Tibial nerve (tissue), 4 donors: ENCODE results near the gene GDPD5. TPM values are rescaled to one million over a fixed set of nuclear protein-coding genes. Genes with fewer than 3 reads are reported as not detected.
A peak's percentile ranks its signal among the peaks of the same experiment; 100 is the strongest.

Experiments used
- DNase-seq, 2 donors: peaks; one replicate each; pipeline ENCODE4 v3.0.0-alpha.2; 2019; ENCODE audit warnings: low spot score in 2 of 2
- H3K27ac ChIP-seq, 4 donors: fragments of 200-600 bp; sonication (generic) in 3 of 4; one replicate each; pipeline ENCODE4 v1.5.1; 2017 to 2019; ENCODE audit warnings: mild to moderate bottlenecking in 1 of 4
- H3K27me3 ChIP-seq, 2 donors: fragments of 200-600 bp; sonication (generic) in 1 of 2; one replicate each; pipeline versions ENCODE4 v1.5.1 to v1.6.0; 2017 to 2019
- H3K36me3 ChIP-seq, 3 donors: fragments of 200-600 bp; sonication (generic); one replicate each; pipeline ENCODE4 v1.5.1; 2018 to 2019
- H3K4me1 ChIP-seq, 4 donors: fragments of 200-600 bp; sonication (generic) in 3 of 4; one replicate each; pipeline ENCODE4 v1.5.1; 2017 to 2019
- H3K4me3 ChIP-seq, 4 donors: fragments of 200-600 bp; sonication (generic) in 3 of 4; one replicate each; pipeline ENCODE4 v1.5.1; 2017 to 2019; ENCODE audit warnings: mild to moderate bottlenecking in 1 of 4, moderate library complexity in 1 of 4
- H3K9me3 ChIP-seq, 4 donors: fragments of 200-600 bp; sonication (generic) in 3 of 4; one replicate each; pipeline ENCODE4 v1.5.1; 2017 to 2019
- EP300 ChIP-seq, 2 donors: sonication (generic); formaldehyde crosslinking; IDR thresholded peaks; one replicate each; pipeline ENCODE4 v1.6.1; 2017; ENCODE audit warnings: antibody characterized with exemption in 2 of 2, mild to moderate bottlenecking in 1 of 2
- POLR2A ChIP-seq, 2 donors: fragments of 450-650 bp; IDR thresholded peaks; one replicate each; pipeline ENCODE4 v1.6.1; 2017; ENCODE audit warnings: antibody characterized with exemption in 2 of 2, mild to moderate bottlenecking in 2 of 2, moderate library complexity in 2 of 2
- WGBS, 2 donors: methylation state at CpG; one replicate each; pipeline ENCODE4 v1.1.5; 2018; 5-methylcytosine and 5-hydroxymethylcytosine counted together
- total RNA-seq, 4 donors: library from RNA; depleted of rRNA; stranded (reverse); fragments of >200 nt; gene quantifications; one replicate each; pipeline ENCODE4 v1.1.0, GENCODE V29; 2016
- TF ChIP-seq, protein P1 (sequence below), 5 experiments: fragments of 200-600 bp in 3 of 5; fragments of 450-650 bp in 2 of 5; sonication (generic) in 3 of 5; IDR thresholded peaks; one replicate each; pipeline ENCODE4 v1.5.1; 2016 to 2019; ENCODE audit warnings: antibody characterized with exemption in 5 of 5, mild to moderate bottlenecking in 3 of 5, moderate library complexity in 2 of 5

Gene GDPD5
- total RNA-seq, 4 donors from 2014 or later, result 92.2 to 122 (median 101) TPM

DNA sequence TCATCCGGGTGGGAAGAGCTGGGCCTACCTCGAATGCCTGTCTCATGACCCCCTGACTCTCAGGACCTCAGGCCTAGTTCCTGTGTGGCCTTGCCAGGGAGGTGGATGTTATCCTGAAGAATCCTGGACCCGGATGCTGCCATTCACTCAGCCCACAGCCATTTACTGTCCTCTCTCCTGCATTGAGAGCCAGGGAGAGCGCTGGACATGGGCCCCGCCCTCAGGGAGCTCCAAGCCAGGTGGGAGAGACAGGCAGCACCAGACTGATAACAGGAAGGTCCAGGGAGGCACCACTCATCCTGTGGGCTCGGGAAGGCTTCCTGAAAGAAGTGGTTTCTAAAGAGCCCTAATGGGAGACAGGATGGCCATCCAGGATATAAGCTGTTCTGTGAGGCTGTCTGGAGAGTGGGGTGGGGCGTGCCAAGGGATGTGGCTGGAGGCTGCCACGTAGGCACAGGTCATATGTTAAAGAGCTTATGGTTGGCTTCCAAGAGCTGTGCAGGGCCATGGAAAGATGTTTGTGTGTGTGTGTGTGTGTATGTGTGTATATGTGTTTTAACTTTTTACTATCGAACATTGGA lies 44.9 kb upstream of the GDPD5 start:
- H3K4me1 ChIP-seq, result peaks cover 0 to 47% (median 7%) of the 10 kb centered on the region in 4 donors
- TF ChIP-seq POLR2A (IDR thresholded peaks at IDR 0.05) (no peak), EP300 (IDR thresholded peaks at IDR 0.05) (no peak)
- TF ChIP-seq, protein P1, sequence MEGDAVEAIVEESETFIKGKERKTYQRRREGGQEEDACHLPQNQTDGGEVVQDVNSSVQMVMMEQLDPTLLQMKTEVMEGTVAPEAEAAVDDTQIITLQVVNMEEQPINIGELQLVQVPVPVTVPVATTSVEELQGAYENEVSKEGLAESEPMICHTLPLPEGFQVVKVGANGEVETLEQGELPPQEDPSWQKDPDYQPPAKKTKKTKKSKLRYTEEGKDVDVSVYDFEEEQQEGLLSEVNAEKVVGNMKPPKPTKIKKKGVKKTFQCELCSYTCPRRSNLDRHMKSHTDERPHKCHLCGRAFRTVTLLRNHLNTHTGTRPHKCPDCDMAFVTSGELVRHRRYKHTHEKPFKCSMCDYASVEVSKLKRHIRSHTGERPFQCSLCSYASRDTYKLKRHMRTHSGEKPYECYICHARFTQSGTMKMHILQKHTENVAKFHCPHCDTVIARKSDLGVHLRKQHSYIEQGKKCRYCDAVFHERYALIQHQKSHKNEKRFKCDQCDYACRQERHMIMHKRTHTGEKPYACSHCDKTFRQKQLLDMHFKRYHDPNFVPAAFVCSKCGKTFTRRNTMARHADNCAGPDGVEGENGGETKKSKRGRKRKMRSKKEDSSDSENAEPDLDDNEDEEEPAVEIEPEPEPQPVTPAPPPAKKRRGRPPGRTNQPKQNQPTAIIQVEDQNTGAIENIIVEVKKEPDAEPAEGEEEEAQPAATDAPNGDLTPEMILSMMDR (IDR thresholded peaks at IDR 0.05), result no peak
- no peak for DNase-seq
- WGBS, 2 donors, result 58 to 60% methylated on average over 4 to 9 of the region's 9 CpGs
- H3K27me3 ChIP-seq, result no peaks in the 10 kb centered on the region
- no peaks in the 10 kb centered on the region for H3K9me3 ChIP-seq
- H3K36me3 ChIP-seq, result peaks cover 9 to 83% (median 16%) of the 10 kb centered on the region in 3 donors
- no peak overlapping the region for H3K4me3 ChIP-seq
- peak overlapping the region in 2 of 4 donors; percentile 32 to 40 for H3K27ac ChIP-seq

DNA sequence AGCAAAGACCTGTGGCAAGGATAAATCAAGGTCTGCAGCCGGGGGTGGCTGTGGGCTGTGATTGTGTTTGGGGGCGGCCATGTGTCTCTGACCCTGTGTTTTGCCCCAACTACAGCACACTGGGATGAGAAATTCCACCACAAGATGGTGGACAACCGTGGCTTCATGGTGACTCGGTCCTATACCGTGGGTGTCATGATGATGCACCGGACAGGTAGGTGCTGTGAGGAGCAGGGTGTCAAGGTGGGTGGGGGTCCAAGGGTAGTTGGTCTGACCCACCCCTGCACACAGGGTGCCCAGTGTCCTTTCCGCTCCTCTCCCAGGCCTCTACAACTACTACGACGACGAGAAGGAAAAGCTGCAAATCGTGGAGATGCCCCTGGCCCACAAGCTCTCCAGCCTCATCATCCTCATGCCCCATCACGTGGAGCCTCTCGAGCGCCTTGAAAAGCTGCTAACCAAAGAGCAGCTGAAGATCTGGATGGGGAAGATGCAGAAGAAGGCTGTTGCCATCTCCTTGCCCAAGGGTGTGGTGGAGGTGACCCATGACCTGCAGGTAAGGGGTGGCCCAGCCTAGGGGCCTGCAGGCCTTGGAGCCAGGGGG lies 43.0 kb upstream of the GDPD5 start:
- WGBS, 2 donors, result 81 to 86% methylated on average over 14 of the region's 14 CpGs
- H3K4me3 ChIP-seq, result no peak overlapping the region
- peaks cover 0 to 63% (median 26%) of the 10 kb centered on the region in 4 donors for H3K4me1 ChIP-seq
- H3K36me3 ChIP-seq, result peaks cover 9 to 78% (median 16%) of the 10 kb centered on the region in 3 donors
- H3K27ac ChIP-seq, result peak overlapping the region in 2 of 4 donors; percentile 48 to 58
- H3K9me3 ChIP-seq, result no peaks in the 10 kb centered on the region
- TF ChIP-seq, protein P1 (IDR thresholded peaks at IDR 0.05), result no peak
- no peak for TF ChIP-seq EP300 (IDR thresholded peaks at IDR 0.05)
- TF ChIP-seq POLR2A (IDR thresholded peaks at IDR 0.05), result no peak
- no peak for DNase-seq
- no peaks in the 10 kb centered on the region for H3K27me3 ChIP-seq

DNA sequence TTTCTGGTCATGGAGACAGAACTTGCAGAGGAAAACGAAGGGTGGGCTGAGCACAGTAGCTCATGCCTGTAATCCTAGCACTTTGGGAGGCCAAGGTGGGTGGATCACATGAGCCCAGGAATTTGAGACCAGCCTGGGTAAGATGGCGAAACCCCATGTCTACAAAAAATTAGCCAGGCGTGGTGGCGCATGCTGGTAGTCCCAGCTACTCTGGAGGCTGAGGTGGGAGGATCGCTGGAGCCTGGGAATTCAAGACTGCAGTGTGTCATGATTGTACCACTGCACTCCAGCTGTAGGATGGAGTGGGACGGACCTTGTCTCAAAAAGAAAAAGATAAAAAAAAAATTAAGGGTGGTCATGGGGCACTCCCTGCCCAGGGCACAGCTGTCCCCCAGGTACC lies 42.2 kb upstream of the GDPD5 start:
- DNase-seq, result no peak
- TF ChIP-seq POLR2A (IDR thresholded peaks at IDR 0.05) (no peak), EP300 (IDR thresholded peaks at IDR 0.05) (no peak)
- TF ChIP-seq, protein P1 (IDR thresholded peaks at IDR 0.05), result no peak
- peaks cover 0 to 71% (median 31%) of the 10 kb centered on the region in 4 donors for H3K4me1 ChIP-seq
- no peaks in the 10 kb centered on the region for H3K27me3 ChIP-seq
- peak overlapping the region in 2 of 4 donors; percentile 48 to 58 for H3K27ac ChIP-seq
- 74 to 82% methylated on average over 6 of the region's 6 CpGs for WGBS, 2 donors
- H3K9me3 ChIP-seq, result no peaks in the 10 kb centered on the region
- H3K36me3 ChIP-seq, result peaks cover 9 to 70% (median 16%) of the 10 kb centered on the region in 3 donors
- no peak overlapping the region for H3K4me3 ChIP-seq

DNA sequence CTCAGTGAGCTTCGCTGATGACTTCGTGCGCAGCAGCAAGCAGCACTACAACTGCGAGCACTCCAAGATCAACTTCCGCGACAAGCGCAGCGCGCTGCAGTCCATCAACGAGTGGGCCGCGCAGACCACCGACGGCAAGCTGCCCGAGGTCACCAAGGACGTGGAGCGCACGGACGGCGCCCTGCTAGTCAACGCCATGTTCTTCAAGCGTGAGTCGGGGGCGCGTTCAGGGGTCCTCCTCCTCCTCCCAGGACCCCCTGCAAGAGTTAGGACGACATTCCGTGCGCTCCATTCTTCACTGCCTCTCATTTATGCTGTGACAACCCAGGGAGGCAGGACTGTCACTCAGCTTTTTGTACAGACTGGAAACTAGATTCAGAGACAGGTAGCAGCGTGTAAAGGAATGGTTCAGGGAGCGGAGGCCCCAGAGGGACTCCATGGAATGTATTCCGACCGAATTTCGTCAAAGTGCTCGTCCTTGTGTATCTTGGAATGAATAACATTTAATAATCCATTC lies 41.1 kb upstream of the GDPD5 start:
- Histone ChIP-seq H3K4me3 (no peak overlapping the region), H3K27ac (peak overlapping the region in 1 of 4 donors; percentile 48), H3K4me1 (peaks cover 0 to 69% (median 31%) of the 10 kb centered on the region in 4 donors), H3K36me3 (peaks cover 9 to 59% (median 16%) of the 10 kb centered on the region in 3 donors), H3K27me3 (no peaks in the 10 kb centered on the region), H3K9me3 (no peaks in the 10 kb centered on the region)
- WGBS, 2 donors, result 84 to 86% methylated on average over 34 of the region's 34 CpGs
- no peak for DNase-seq
- TF ChIP-seq POLR2A (IDR thresholded peaks at IDR 0.05) (no peak), EP300 (IDR thresholded peaks at IDR 0.05) (no peak)
- TF ChIP-seq, protein P1 (IDR thresholded peaks at IDR 0.05), result no peak
